GM23338 (cell line): Measurements from ENCODE around the gene STAT4. TPM values are rescaled to one million over a fixed set of nuclear protein-coding genes. Genes with fewer than 3 reads are reported as not detected.

Experiments used
- ATAC-seq: fragments of 200-7000 bp; cut with Tn5 transposase; 3 replicates; pipeline ENCODE4 v1.9.1; 2020
- DNase-seq: peaks from one replicate; pipeline ENCODE4 v3.0.0-alpha.2; 2015; ENCODE audit warnings: low spot score
- H2AFZ ChIP-seq: fragments of 200-600 bp; sonication (generic); 2 replicates; pipeline ENCODE4 v1.8.0; 2016; ENCODE audit warnings: antibody characterized with exemption, mild to moderate bottlenecking, moderate library complexity
- H3F3A ChIP-seq: fragments of 200-600 bp; sonication (generic); replicated peaks from 2 replicates; pipeline ENCODE4 v1.8.0; 2017; ENCODE audit warnings: antibody characterized with exemption, mixed run types, low read depth
- H3K27ac ChIP-seq: fragments of 200-600 bp; sonication (generic); 2 replicates; pipeline ENCODE4 v1.6.1; 2016; ENCODE audit warnings: low read depth
- H3K27me3 ChIP-seq: fragments of 200-600 bp; sonication (generic); 2 replicates; pipeline ENCODE4 v1.8.0; 2016; ENCODE audit warnings: mild to moderate bottlenecking, mixed run types, moderate library complexity; ENCODE audit not compliant: insufficient read depth
- H3K36me3 ChIP-seq: fragments of 200-600 bp; sonication (generic); 2 replicates; pipeline ENCODE4 v1.8.0; 2016; ENCODE audit warnings: mild to moderate bottlenecking; ENCODE audit not compliant: insufficient read depth
- H3K4me1 ChIP-seq: fragments of 200-600 bp; sonication (generic); 2 replicates; pipeline ENCODE4 v1.8.0; 2016; ENCODE audit warnings: mild to moderate bottlenecking, moderate library complexity; ENCODE audit not compliant: insufficient read depth
- H3K4me2 ChIP-seq: fragments of 200-600 bp; sonication (generic); 2 replicates; pipeline ENCODE4 v1.7.1; 2017; ENCODE audit warnings: mixed run types
- H3K4me3 ChIP-seq: fragments of 200-600 bp; sonication (generic); 2 replicates; pipeline ENCODE4 v1.6.1; 2016; ENCODE audit warnings: mixed run types
- H3K79me2 ChIP-seq: fragments of 200-600 bp; sonication (generic); replicated peaks from 2 replicates; pipeline ENCODE4 v1.8.0; 2017; ENCODE audit warnings: mild to moderate bottlenecking; ENCODE audit not compliant: insufficient read depth
- H3K9me2 ChIP-seq: fragments of 200-600 bp; sonication (generic); 2 replicates; pipeline ENCODE4 v1.8.0; 2017; ENCODE audit not compliant: insufficient read depth
- H4K20me1 ChIP-seq: fragments of 200-600 bp; sonication (generic); replicated peaks from 2 replicates; pipeline ENCODE4 v1.8.0; 2017; ENCODE audit warnings: mild to moderate bottlenecking; ENCODE audit not compliant: insufficient read depth
- H3K27ac Mint-ChIP-seq: 2 replicates; pipeline ENCODE4 v1.8.0; 2020; ENCODE audit warnings: inconsistent platforms, mild to moderate bottlenecking, moderate library complexity, mixed read lengths
- H3K27me3 Mint-ChIP-seq: 3 replicates; pipeline ENCODE4 v1.8.0; 2022; ENCODE audit warnings: low read depth, mild to moderate bottlenecking, moderate library complexity, mixed read lengths, inconsistent platforms; ENCODE audit not compliant: insufficient read depth, poor library complexity
- H3K36me3 Mint-ChIP-seq: 3 replicates; pipeline ENCODE4 v1.8.0; 2021; ENCODE audit warnings: low read depth, mild to moderate bottlenecking, inconsistent platforms, moderate library complexity, mixed read lengths
- H3K4me1 Mint-ChIP-seq: 3 replicates; pipeline ENCODE4 v1.8.0; 2020; ENCODE audit warnings: mild to moderate bottlenecking, inconsistent platforms, mixed read lengths
- H3K4me3 Mint-ChIP-seq: 3 replicates; pipeline ENCODE4 v1.8.0; 2021; ENCODE audit warnings: moderate library complexity, mild to moderate bottlenecking, inconsistent platforms, mixed read lengths
- H3K9me3 Mint-ChIP-seq: 3 replicates; pipeline ENCODE4 v1.8.0; 2020; ENCODE audit warnings: moderate library complexity, mild to moderate bottlenecking, inconsistent platforms, mixed read lengths
- CREB1 ChIP-seq: fragments of 250-450 bp; sonication (Bioruptor Pico); IDR thresholded peaks from 2 replicates; pipeline ENCODE4 v1.5.0; 2020; ENCODE audit warnings: low read depth, mild to moderate bottlenecking, moderate library complexity
- ETS1 ChIP-seq: IDR thresholded peaks from 2 replicates; pipeline ENCODE4 v1.6.1; 2016; ENCODE audit warnings: antibody characterized with exemption
- EZH2phosphoT487 ChIP-seq: fragments of 200-600 bp; sonication (generic); IDR thresholded peaks from one replicate; pipeline ENCODE4 v1.8.1; 2018; ENCODE audit warnings: antibody characterized with exemption; ENCODE audit not compliant: unreplicated experiment
- NANOG ChIP-seq: IDR thresholded peaks from 2 replicates; pipeline ENCODE4 v1.6.1; 2016; ENCODE audit warnings: antibody characterized with exemption, borderline replicate concordance
- ZNF331 ChIP-seq: fragments of 250-450 bp; sonication (Bioruptor Pico); IDR thresholded peaks from 2 replicates; pipeline ENCODE4 v1.5.0; 2020; ENCODE audit warnings: low read depth, mild to moderate bottlenecking, moderate library complexity
- ZNF462 ChIP-seq: fragments of 250-450 bp; sonication (Bioruptor Pico); IDR thresholded peaks from 2 replicates; pipeline ENCODE4 v1.5.0; 2020; ENCODE audit warnings: mild to moderate bottlenecking, moderate library complexity
- polyA plus RNA-seq: library from polyadenylated mRNA; unstranded; fragments of >200 nt; fragmentation: Nextera tagmentation; extraction: Ambion mirVana; gene quantifications from 2 replicates; pipeline ENCODE4 v1.2.1, GENCODE V29; 2016
- total RNA-seq: library from RNA; depleted of rRNA; stranded (reverse); fragments of >200 nt; shearing (Covaris generic); gene quantifications from 2 replicates; pipeline ENCODE4 v1.2.3, GENCODE V29; 2014

The STAT4 gene
- total and polyA plus RNA-seq, 2 experiments from 2014 or later: 0.52 to 0.86 TPM

- H3K27ac ChIP-seq: no peak overlapping the region
- DNase-seq (no peak), ATAC-seq (no peak)
- no peaks in the 10 kb centered on the region for H3K9me2 ChIP-seq
- H3K27me3 Mint-ChIP-seq: no peaks in the 10 kb centered on the region
- H3K4me1 ChIP-seq: no peaks in the 10 kb centered on the region
- no peak overlapping the region for H2AFZ ChIP-seq
- H3K36me3 Mint-ChIP-seq: peaks cover 51% of the 10 kb centered on the region
- peaks cover 54% of the 10 kb centered on the region for H3K36me3 ChIP-seq
- no peaks in the 10 kb centered on the region for H3F3A ChIP-seq
- H3K4me2 ChIP-seq: no peak overlapping the region
- H3K27me3 ChIP-seq: no peaks in the 10 kb centered on the region
- no peak overlapping the region for H3K4me3 Mint-ChIP-seq
- no peak overlapping the region for H3K27ac Mint-ChIP-seq
- H4K20me1 ChIP-seq: no peaks in the 10 kb centered on the region; the same call in none of the 2 replicates
- H3K4me3 ChIP-seq: no peak overlapping the region
- TF ChIP-seq ETS1: no peak
- TF ChIP-seq ZNF331: no peak
- TF ChIP-seq ZNF462 (CRISPR knock-in tag): no peak
- no peak for TF ChIP-seq NANOG
- no peak for TF ChIP-seq CREB1
- no peak for TF ChIP-seq EZH2phosphoT487
- H3K79me2 ChIP-seq: peaks cover 9% of the 10 kb centered on the region
- no peaks in the 10 kb centered on the region for H3K4me1 Mint-ChIP-seq
- H3K9me3 Mint-ChIP-seq: no peaks in the 10 kb centered on the region; the same call in 2 of the 3 replicates
Measured at GRCh38 chr2:191006997-191007783, 143.6 kb downstream of the STAT4 start.
